Ovary (tissue), 3 donors: ENCODE data around the gene MUC5AC.

Experiments used
- CTCF ChIP-seq, 3 donors: fragments of 450-650 bp in 2 of 3; fragments of 200-600 bp in 1 of 3; IDR thresholded peaks; one replicate each; pipeline versions ENCODE4 v1.5.1 to v1.8.0; 2016 to 2022; ENCODE audit warnings: antibody characterized with exemption in 3 of 3, mild to moderate bottlenecking in 1 of 3
- POLR2A ChIP-seq: fragments of 450-650 bp; IDR thresholded peaks from one replicate; pipeline ENCODE4 v1.6.1; 2017; ENCODE audit warnings: antibody characterized with exemption, mild to moderate bottlenecking, moderate library complexity
- donor health status: DM: no; HTN: no; CAD: no.

DNA sequence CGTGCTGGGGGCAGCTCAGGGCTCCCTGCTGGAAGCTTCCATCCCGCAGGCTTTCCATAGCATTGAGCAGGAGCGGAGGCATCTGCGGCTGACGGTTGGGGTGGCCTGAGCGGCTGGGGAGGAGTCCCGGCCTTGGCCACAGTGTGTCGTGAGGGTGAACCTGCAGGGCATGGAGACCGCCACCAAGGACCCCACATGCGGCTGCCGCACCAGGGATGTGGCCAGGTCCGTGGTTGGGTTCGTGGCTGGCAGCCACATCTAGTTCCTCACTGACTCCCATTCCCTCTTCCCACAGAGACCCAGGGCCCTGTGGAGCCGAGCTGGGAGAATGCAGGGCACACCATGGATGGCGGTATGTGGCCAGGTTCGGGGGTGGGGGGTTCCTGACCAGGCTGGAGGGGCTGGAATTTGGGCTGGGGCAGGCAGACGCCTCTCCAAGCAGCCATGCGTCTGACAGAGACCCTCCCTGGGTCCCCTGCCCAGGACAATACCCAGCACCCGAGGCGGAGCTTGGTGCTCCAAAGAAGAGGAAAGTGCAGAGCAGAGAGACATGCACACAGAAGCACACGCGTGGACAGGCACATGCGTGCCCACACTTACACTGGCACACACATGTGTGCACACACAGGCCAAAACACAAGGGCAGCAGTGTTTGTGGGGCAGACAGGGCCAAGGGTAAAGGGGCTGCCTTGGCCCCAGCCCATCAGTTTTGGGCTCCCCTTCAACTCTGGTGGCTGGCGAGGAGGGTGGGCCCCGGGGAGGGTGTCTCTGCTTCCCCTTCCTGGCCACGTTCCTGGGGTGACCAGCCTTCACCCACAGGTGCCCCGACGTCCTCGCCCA, 67.9 kb downstream of the MUC5AC start:
- TF ChIP-seq CTCF (IDR thresholded peaks at IDR 0.05) (no peak), POLR2A (no peak)
